ENCODE measurements around the gene MCUB. TPM values are rescaled to one million over a fixed set of nuclear protein-coding genes. Genes with fewer than 3 reads are reported as not detected.

Gene MCUB
- total and polyA plus RNA-seq, 2 experiments from 2014 or later: 6.2 to 9.9 TPM

DNA sequence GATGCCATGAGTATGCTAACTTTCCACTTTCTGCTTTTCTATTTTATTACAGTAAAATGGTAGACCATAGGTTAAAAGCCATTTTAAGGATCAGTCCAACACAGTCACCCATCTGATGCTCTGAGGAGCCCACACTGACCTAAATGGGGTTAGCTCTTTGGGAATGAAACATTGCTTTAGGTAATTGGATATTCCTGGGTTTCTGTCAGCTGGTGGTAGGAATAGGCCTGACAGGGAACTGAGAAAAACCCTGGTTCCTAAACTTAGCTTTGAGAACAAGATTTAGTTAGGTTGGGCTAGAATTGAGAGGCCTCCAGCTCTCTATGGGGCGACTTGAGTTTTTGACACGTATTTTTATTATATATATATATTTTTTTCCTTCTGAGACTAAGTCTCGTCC, 40.4 kb downstream of the MCUB start:
- H4K20me1 ChIP-seq (ENCODE audit: insufficient read depth, poor library complexity, severe bottlenecking): no peaks in the 10 kb centered on the region
- H3K9me3 ChIP-seq (ENCODE audit: low read depth): no peaks in the 10 kb centered on the region
- no peaks in the 10 kb centered on the region for H3K79me2 ChIP-seq
- H3K4me2 ChIP-seq: no peak overlapping the region
- no peak overlapping the region for H3K27ac ChIP-seq
- H3K4me3 ChIP-seq: no peak overlapping the region
- no peaks in the 10 kb centered on the region for H3K36me3 ChIP-seq (replicated peaks; ENCODE audit: insufficient read depth, low read depth)
- H3K4me1 ChIP-seq (ENCODE audit: insufficient read depth): no peaks in the 10 kb centered on the region
- no peak overlapping the region for H2AFZ ChIP-seq
- WGBS (ENCODE audit: low lambda C conversion rate, missing lambda C conversion rate): 85% methylated on average over 3 of the region's 3 CpGs
- H3K27me3 ChIP-seq: no peaks in the 10 kb centered on the region
- DNase-seq (ENCODE audit: low spot score): no peak
- no peaks in the 10 kb centered on the region for H3K9me2 ChIP-seq (replicated peaks; ENCODE audit: insufficient read depth)
- TF ChIP-seq, protein P1, sequence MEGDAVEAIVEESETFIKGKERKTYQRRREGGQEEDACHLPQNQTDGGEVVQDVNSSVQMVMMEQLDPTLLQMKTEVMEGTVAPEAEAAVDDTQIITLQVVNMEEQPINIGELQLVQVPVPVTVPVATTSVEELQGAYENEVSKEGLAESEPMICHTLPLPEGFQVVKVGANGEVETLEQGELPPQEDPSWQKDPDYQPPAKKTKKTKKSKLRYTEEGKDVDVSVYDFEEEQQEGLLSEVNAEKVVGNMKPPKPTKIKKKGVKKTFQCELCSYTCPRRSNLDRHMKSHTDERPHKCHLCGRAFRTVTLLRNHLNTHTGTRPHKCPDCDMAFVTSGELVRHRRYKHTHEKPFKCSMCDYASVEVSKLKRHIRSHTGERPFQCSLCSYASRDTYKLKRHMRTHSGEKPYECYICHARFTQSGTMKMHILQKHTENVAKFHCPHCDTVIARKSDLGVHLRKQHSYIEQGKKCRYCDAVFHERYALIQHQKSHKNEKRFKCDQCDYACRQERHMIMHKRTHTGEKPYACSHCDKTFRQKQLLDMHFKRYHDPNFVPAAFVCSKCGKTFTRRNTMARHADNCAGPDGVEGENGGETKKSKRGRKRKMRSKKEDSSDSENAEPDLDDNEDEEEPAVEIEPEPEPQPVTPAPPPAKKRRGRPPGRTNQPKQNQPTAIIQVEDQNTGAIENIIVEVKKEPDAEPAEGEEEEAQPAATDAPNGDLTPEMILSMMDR (IDR thresholded peaks at IDR 0.05; ENCODE audit: poor library complexity): no peak
- TF ChIP-seq EZH2 (IDR thresholded peaks at IDR 0.05; ENCODE audit: borderline replicate concordance) (no peak), EZH2phosphoT487 (IDR thresholded peaks at IDR 0.05; ENCODE audit: low read depth, severe bottlenecking, unreplicated experiment) (no peak)

GRCh38 chr4:109601336-109601735, 41.3 kb downstream of the MCUB start:
- DNase-seq (ENCODE audit: low spot score): no peak
- H3K36me3 ChIP-seq (replicated peaks; ENCODE audit: insufficient read depth, low read depth): no peaks in the 10 kb centered on the region
- H3K9me2 ChIP-seq (replicated peaks; ENCODE audit: insufficient read depth): no peaks in the 10 kb centered on the region
- no peak for TF ChIP-seq EZH2phosphoT487 (IDR thresholded peaks at IDR 0.05; ENCODE audit: low read depth, severe bottlenecking, unreplicated experiment)
- no peak for TF ChIP-seq EZH2 (IDR thresholded peaks at IDR 0.05; ENCODE audit: borderline replicate concordance)
- H4K20me1 ChIP-seq (ENCODE audit: insufficient read depth, poor library complexity, severe bottlenecking): no peaks in the 10 kb centered on the region
- H3K4me1 ChIP-seq (ENCODE audit: insufficient read depth): no peaks in the 10 kb centered on the region
- no peaks in the 10 kb centered on the region for H3K27me3 ChIP-seq
- no peaks in the 10 kb centered on the region for H3K9me3 ChIP-seq (ENCODE audit: low read depth)
- no peaks in the 10 kb centered on the region for H3K79me2 ChIP-seq
- H3K4me3 ChIP-seq: no peak overlapping the region
- H3K4me2 ChIP-seq: no peak overlapping the region
- no peak overlapping the region for H2AFZ ChIP-seq
- 80% methylated on average over 2 of the region's 2 CpGs for WGBS (ENCODE audit: low lambda C conversion rate, missing lambda C conversion rate)
- H3K27ac ChIP-seq: no peak overlapping the region

DNA sequence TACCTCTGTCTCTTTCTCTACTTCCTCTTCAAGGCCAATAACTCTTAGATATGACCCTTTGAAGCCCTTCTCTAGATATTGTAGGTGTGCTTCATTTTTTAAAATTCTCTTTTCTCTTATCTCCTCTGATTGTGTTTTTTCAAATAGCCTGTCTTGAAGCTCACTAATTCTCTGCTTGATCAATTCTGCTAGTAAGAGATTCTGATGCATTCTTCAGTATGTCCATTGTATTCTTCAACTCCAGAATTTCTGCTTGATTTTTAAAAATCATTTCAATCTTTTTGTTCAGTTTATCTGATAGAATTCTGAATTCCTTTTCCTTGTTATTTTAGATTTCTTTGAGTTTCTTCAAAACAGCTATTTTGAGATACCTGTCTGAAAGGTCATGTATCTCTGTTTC, 47.9 kb downstream of the MCUB start:
- DNase-seq (ENCODE audit: low spot score): no peak
- no peaks in the 10 kb centered on the region for H3K9me3 ChIP-seq (ENCODE audit: low read depth)
- TF ChIP-seq, protein P1 (IDR thresholded peaks at IDR 0.05; ENCODE audit: poor library complexity): no peak
- no peak for TF ChIP-seq EZH2phosphoT487 (IDR thresholded peaks at IDR 0.05; ENCODE audit: low read depth, severe bottlenecking, unreplicated experiment)
- no peak for TF ChIP-seq EZH2 (IDR thresholded peaks at IDR 0.05; ENCODE audit: borderline replicate concordance)
- no peak overlapping the region for H3K4me2 ChIP-seq
- H3K4me1 ChIP-seq (ENCODE audit: insufficient read depth): no peaks in the 10 kb centered on the region
- H3K4me3 ChIP-seq: no peak overlapping the region
- H3K27me3 ChIP-seq: no peaks in the 10 kb centered on the region
- no peaks in the 10 kb centered on the region for H3K79me2 ChIP-seq
- H2AFZ ChIP-seq: no peak overlapping the region
- H3K27ac ChIP-seq: no peak overlapping the region
- H3K9me2 ChIP-seq (replicated peaks; ENCODE audit: insufficient read depth): no peaks in the 10 kb centered on the region
- no peaks in the 10 kb centered on the region for H4K20me1 ChIP-seq (ENCODE audit: insufficient read depth, poor library complexity, severe bottlenecking)
- no peaks in the 10 kb centered on the region for H3K36me3 ChIP-seq (replicated peaks; ENCODE audit: insufficient read depth, low read depth)

DNA sequence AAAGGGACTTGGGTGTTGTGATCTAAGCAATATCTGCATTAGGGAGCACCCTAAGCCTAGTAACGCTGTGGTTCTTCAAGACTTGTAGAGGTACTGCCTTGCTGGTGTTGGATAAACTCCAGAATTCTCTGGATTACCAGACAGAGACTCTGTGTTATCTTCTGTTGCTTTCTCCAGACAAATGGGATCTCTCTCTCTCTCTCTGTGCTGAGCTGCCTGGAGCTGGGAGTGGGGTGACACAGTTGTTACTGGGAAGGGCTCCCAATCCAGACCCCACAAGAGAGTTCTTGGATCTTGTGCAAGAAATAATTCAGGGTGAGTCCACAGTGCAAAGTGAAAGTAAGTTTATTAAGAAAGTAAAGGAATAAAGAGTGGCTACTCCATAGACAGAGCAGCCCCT, 48.8 kb downstream of the MCUB start:
- Histone ChIP-seq H3K36me3 (replicated peaks; ENCODE audit: insufficient read depth, low read depth) (no peaks in the 10 kb centered on the region), H3K27ac (no peak overlapping the region), H3K4me1 (ENCODE audit: insufficient read depth) (no peaks in the 10 kb centered on the region), H3K9me2 (replicated peaks; ENCODE audit: insufficient read depth) (no peaks in the 10 kb centered on the region), H3K79me2 (no peaks in the 10 kb centered on the region), H3K4me3 (no peak overlapping the region), H3K4me2 (no peak overlapping the region), H3K27me3 (no peaks in the 10 kb centered on the region), H2AFZ (no peak overlapping the region), H3K9me3 (ENCODE audit: low read depth) (no peaks in the 10 kb centered on the region), H4K20me1 (ENCODE audit: insufficient read depth, poor library complexity, severe bottlenecking) (no peaks in the 10 kb centered on the region)
- DNase-seq (ENCODE audit: low spot score): no peak
- TF ChIP-seq, protein P1 (IDR thresholded peaks at IDR 0.05; ENCODE audit: poor library complexity): no peak
- TF ChIP-seq EZH2phosphoT487 (IDR thresholded peaks at IDR 0.05; ENCODE audit: low read depth, severe bottlenecking, unreplicated experiment) (no peak), EZH2 (IDR thresholded peaks at IDR 0.05; ENCODE audit: borderline replicate concordance) (no peak)
- WGBS (ENCODE audit: low lambda C conversion rate, missing lambda C conversion rate): 90% methylated on average over 1 of the region's 1 CpG
